ENCODE results near the gene CHKA.

The CHKA gene

DNA sequence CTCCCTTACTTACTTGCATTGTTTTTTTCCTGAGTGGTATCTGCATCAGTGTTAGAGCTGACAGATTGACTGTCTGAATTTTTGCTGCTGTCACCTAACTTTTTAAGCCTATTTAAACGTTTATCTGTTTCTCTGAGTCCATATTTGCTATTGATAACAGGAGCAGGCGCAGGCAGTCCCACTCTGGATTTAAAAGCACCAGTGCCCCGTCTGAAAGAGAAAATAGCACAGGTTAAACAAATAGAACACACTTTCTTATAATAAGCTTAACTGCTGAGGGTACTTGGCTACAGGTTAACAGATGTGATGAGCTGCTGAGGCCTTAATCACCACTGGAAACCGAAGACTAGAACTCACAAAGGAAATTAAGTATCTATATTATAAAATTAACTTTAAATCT, 45.8 kb upstream of the CHKA start:
- TF ChIP-seq, protein P1, sequence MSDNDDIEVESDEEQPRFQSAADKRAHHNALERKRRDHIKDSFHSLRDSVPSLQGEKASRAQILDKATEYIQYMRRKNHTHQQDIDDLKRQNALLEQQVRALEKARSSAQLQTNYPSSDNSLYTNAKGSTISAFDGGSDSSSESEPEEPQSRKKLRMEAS (IDR thresholded peaks at IDR 0.05) = no peak
- TF ChIP-seq EGR1 (IDR thresholded peaks at IDR 0.05) = no peak
- TF ChIP-seq CREB1 (IDR thresholded peaks at IDR 0.05; ENCODE audit: low read depth) = no peak
- TF ChIP-seq TCF12 (IDR thresholded peaks at IDR 0.05; ENCODE audit: low read depth) = no peak
- TF ChIP-seq, protein P2, sequence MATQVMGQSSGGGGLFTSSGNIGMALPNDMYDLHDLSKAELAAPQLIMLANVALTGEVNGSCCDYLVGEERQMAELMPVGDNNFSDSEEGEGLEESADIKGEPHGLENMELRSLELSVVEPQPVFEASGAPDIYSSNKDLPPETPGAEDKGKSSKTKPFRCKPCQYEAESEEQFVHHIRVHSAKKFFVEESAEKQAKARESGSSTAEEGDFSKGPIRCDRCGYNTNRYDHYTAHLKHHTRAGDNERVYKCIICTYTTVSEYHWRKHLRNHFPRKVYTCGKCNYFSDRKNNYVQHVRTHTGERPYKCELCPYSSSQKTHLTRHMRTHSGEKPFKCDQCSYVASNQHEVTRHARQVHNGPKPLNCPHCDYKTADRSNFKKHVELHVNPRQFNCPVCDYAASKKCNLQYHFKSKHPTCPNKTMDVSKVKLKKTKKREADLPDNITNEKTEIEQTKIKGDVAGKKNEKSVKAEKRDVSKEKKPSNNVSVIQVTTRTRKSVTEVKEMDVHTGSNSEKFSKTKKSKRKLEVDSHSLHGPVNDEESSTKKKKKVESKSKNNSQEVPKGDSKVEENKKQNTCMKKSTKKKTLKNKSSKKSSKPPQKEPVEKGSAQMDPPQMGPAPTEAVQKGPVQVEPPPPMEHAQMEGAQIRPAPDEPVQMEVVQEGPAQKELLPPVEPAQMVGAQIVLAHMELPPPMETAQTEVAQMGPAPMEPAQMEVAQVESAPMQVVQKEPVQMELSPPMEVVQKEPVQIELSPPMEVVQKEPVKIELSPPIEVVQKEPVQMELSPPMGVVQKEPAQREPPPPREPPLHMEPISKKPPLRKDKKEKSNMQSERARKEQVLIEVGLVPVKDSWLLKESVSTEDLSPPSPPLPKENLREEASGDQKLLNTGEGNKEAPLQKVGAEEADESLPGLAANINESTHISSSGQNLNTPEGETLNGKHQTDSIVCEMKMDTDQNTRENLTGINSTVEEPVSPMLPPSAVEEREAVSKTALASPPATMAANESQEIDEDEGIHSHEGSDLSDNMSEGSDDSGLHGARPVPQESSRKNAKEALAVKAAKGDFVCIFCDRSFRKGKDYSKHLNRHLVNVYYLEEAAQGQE (IDR thresholded peaks at IDR 0.05; ENCODE audit: low read depth) = no peak
- TF ChIP-seq ZBTB7A (IDR thresholded peaks at IDR 0.05; ENCODE audit: low read depth) = no peak
- no peak for TF ChIP-seq TEAD4 (IDR thresholded peaks at IDR 0.05)
- TF ChIP-seq NFIC (IDR thresholded peaks at IDR 0.05) = no peak
- TF ChIP-seq, protein P3, sequence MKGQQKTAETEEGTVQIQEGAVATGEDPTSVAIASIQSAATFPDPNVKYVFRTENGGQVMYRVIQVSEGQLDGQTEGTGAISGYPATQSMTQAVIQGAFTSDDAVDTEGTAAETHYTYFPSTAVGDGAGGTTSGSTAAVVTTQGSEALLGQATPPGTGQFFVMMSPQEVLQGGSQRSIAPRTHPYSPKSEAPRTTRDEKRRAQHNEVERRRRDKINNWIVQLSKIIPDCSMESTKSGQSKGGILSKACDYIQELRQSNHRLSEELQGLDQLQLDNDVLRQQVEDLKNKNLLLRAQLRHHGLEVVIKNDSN (IDR thresholded peaks at IDR 0.05) = no peak
- TF ChIP-seq RAD21 (IDR thresholded peaks at IDR 0.05; ENCODE audit: low read depth) = no peak
- no peak for TF ChIP-seq CEBPB (IDR thresholded peaks at IDR 0.05)
- TF ChIP-seq YY1 (IDR thresholded peaks at IDR 0.05; ENCODE audit: low read depth) = no peak
- TF ChIP-seq FOXM1 (IDR thresholded peaks at IDR 0.05; ENCODE audit: borderline replicate concordance, low read depth) = no peak
- no peak for TF ChIP-seq EP300 (IDR thresholded peaks at IDR 0.05; ENCODE audit: borderline replicate concordance)
- TF ChIP-seq TAF1 (IDR thresholded peaks at IDR 0.05; ENCODE audit: low read depth) = no peak

DNA sequence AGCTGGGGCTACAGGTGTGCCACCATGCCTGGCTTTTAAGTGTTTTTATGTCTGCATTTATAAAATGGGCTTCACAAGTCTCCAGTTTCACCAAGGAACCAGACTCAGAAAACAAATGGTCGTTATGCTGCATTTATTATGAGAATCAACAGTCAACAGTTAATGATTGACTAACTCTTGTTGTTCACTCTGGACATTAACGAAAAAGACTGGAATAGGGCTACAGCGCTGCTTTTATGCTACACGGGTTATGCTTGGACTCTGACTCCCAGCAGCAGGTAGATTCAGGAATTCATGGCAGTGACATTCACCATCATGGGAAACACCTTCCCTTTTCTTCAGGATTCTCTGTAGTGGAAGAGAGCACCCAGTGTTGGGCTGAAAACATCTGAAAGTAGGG, 44.4 kb upstream of the CHKA start:
- no peak for TF ChIP-seq ZBTB7A (IDR thresholded peaks at IDR 0.05; ENCODE audit: low read depth)
- TF ChIP-seq, protein P2 (IDR thresholded peaks at IDR 0.05; ENCODE audit: low read depth) = no peak
- TF ChIP-seq EGR1 (IDR thresholded peaks at IDR 0.05) = no peak
- TF ChIP-seq, protein P3 (IDR thresholded peaks at IDR 0.05) = no peak
- TF ChIP-seq, protein P1 (IDR thresholded peaks at IDR 0.05) = no peak
- no peak for TF ChIP-seq CREB1 (IDR thresholded peaks at IDR 0.05; ENCODE audit: low read depth)
- no peak for TF ChIP-seq RAD21 (IDR thresholded peaks at IDR 0.05; ENCODE audit: low read depth)
- TF ChIP-seq TEAD4 (IDR thresholded peaks at IDR 0.05) = no peak
- no peak for TF ChIP-seq EP300 (IDR thresholded peaks at IDR 0.05; ENCODE audit: borderline replicate concordance)
- TF ChIP-seq NFIC (IDR thresholded peaks at IDR 0.05) = no peak
- TF ChIP-seq YY1 (IDR thresholded peaks at IDR 0.05; ENCODE audit: low read depth) = no peak
- TF ChIP-seq CEBPB (IDR thresholded peaks at IDR 0.05) = no peak
- no peak for TF ChIP-seq TCF12 (IDR thresholded peaks at IDR 0.05; ENCODE audit: low read depth)

DNA sequence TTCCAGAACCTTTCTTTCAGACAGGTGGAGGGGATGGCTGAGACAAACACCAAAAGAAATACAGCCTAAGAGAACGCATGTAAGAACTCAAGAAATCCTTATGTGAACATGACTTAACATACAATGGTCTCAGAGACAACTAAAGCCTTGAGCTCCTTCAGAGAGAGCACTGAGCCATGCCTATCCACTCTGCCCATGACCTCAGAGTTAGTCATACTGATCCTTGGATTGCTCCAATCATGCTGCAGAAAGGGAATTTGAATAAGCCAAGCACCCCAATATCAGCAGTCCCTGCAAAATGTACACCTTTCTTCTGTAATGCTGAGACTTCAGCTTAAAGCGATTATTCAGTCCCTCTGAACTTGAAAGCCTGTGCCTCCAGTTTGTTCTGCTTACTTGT, 43.2 kb upstream of the CHKA start:
- TF ChIP-seq RAD21 (IDR thresholded peaks at IDR 0.05; ENCODE audit: low read depth) = no peak

DNA sequence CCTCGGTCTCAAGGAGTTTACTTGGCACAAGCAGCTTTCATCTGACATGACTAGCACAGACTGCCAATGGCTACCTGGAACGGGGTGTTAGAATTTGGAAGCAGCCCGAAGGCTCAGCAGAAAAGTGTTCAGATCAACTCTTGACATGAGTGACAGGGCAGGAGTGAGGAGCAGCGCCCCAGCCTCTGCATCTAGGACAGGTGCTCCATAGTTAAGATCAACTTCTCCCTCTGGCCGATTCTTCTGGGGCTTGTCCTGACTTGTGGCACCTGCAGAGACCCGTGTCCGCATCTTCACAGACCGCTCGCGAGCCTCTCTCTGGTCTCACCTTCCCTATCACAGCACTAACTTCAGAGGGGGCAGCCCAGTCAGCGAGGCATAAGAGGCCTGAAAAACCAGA, 42.5 kb upstream of the CHKA start:
- TF ChIP-seq NFIC (IDR thresholded peaks at IDR 0.05) (no peak), FOXM1 (IDR thresholded peaks at IDR 0.05; ENCODE audit: borderline replicate concordance, low read depth) (no peak), ZBTB7A (IDR thresholded peaks at IDR 0.05; ENCODE audit: low read depth) (no peak)

DNA sequence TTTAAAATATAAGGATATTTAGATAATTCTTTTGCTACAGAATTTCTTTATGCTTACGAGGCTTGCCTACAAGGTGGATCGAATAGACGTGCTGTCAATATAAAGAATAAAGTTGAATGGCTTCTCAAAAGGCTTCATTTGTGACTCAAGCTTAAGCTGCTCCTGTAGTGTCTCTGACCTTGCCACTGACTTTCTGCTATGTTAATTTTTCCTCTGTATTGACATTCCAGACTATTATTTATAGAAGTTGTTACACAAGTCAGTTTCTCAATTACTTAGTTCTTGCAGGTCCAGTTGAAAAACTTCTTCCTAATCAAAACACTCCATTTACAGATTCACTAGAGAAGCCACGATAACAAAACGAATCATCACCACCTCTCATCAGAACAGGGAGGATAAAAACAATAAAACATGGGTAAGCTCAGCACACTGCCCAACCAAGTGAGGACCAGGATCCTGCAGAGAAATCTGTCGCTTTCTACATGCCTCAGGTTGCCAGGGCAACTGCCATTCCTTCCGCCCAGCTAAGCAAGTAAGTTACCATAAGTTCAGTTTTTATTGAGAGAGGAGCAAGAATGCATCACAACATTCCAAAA, 39.0 kb upstream of the CHKA start:
- TF ChIP-seq NFIC (IDR thresholded peaks at IDR 0.05) (no peak), ZBTB7A (IDR thresholded peaks at IDR 0.05; ENCODE audit: low read depth) (no peak)

DNA sequence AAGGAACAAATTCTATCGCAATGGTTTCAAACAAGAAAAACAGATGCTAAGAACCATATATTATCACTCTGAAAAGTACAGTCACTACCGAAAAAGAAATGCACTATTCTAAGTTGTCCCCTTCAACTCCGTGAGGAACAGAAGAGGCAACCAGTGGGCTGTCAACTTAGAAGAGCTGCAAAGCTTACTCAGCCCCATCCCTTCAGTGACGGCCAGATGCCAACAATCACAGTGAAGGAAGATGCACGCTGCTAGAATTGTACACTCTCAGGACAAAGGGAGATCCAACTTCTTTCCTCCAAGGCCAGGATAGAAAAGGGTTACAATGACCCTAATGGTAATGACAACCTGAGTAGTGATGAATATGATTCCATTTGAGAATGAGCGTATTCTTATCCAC, 38.5 kb upstream of the CHKA start:
- TF ChIP-seq, protein P3 (IDR thresholded peaks at IDR 0.05) = no peak
- TF ChIP-seq NFIC (IDR thresholded peaks at IDR 0.05) (no peak), TEAD4 (IDR thresholded peaks at IDR 0.05) (no peak), CREB1 (IDR thresholded peaks at IDR 0.05; ENCODE audit: low read depth) (no peak), EGR1 (IDR thresholded peaks at IDR 0.05) (no peak)
